GM18861 (cell line): ENCODE data around the gene RNMT.
"Not testable (repeated sequence)": the region's sequence is repeated elsewhere in the genome, so short reads cannot be mapped to it uniquely, and the experiment has no call there.

Source experiments
- ATAC-seq: cut with Tn5 transposase; IDR thresholded peaks from one replicate; pipeline ENCODE4 v1.9.1; 2021; ENCODE audit not compliant: unreplicated experiment

Gene RNMT

DNA sequence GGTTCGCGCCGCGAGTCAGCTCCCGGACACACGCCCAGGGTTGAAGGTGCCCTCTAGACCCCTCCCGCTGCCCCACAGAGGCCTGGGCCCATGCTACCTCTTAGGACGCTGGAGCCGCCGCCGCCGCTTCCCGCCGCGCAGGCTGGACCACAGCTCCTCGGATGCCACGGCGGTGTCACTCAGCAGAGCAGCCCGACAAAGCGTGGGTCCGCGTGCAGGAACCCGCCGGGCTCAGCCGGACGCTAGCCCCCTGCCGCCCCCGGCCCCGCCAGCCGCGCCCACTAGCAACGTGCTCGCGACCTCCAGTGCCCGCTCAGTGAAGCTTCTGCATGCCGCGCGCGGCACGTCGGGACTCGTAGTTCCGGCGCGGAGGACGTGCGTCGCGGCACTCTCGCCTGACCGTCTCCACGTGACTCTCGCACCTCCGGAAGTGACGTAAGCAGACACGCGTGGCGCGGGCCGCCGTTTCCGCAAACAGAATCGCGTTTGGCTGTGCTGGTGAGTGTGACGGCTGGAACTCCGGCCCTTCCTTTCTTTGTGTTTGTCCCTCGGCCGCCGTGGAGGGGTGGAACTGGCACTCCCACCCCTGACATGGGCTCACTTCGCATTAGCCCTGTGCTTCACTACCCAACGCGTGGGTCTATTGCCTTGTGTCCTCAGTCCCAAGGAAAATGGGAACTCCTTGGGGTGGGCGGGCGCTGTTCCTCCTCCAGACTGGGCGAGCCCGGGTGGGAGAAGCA lies at the start of gene RNMT, which contains the start of gene FAM210A:
Gene RNMT (plus strand): TSS at position 442 of the 740 bp plus-strand sequence. CDS start 4,845 bp downstream, outside the sequence.
Gene FAM210A (minus strand): TSS at position 327 of the 740 bp plus-strand sequence. CDS start 44,481 bp downstream, outside the sequence.
- peak; percentile 92 for ATAC-seq

DNA sequence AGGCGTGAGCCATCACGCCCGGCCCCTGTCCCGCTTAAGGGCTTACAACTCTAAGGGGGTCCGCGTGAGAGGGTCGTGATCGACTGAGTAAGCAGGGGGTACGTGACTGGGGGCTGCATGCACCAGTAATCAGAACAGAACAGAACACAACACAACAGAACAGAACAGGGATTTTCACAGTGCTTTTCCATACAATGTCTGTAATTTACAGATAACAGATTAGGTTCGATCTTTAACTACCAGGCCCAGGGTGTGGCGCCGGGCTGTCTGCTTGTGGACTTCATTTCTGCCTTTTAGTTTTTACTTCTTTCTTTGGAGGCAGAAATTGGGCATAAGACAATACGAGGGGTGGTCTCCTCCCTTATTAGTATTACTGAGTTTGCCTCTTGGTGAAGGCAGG lies 49.1 kb upstream of the RNMT start:
- ATAC-seq = not testable (repeated sequence)

DNA sequence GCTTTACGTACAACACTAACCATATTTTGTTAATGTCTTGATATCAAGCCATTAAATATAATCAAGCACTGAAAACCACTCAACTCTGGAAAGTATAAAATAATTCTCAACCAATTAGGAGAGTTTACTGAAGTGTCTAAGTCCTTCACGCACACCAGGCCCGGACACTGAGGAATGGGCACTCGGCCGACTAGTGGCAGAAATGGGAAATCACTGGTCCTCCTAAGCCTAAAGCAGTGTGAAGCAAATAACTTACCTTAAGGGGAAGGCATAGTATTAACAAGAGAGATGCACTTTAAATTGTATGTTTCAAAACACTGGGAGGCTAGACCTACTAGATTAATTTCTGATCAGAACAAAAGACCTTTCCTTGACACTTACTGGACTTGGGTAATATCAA lies 45.9 kb upstream of the RNMT start:
- ATAC-seq = peak; percentile 57

DNA sequence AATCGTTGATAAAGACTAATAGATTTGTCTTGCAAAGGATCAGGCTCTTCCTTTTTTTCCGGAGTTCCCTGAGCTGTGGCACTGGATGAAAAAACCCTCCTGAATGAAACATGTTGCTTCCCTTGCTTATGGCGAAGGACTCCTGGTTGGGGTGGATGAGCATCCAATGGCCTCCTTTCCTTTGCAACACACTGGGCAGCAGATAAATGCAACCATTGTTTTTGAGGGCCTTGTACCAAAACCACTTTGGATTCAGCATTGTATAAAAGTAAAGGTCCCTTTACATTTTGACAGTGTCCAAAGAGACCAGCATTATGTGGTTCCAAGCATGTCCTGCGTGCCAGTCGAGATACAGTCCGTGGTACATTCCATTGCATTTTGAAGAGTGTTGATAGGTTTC lies 44.8 kb upstream of the RNMT start:
- ATAC-seq = no peak

DNA sequence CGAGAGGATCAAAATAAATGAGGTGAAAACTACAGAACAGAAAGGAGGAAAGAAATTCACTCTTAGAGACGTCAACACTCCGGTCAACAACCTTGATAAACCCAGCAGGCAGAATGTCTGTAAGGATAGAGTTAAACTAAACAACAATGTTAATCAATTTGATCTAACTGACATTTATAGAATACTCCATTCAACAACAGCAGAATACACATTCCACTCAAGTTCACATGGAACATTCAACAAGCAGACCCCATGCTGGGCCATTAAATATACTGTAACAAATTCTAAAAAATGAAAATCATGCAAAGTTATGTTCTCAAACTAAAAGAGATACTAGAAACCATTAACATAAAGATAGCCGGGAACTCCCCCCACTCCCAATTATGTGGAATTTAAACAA lies 41.9 kb upstream of the RNMT start:
- no peak for ATAC-seq

DNA sequence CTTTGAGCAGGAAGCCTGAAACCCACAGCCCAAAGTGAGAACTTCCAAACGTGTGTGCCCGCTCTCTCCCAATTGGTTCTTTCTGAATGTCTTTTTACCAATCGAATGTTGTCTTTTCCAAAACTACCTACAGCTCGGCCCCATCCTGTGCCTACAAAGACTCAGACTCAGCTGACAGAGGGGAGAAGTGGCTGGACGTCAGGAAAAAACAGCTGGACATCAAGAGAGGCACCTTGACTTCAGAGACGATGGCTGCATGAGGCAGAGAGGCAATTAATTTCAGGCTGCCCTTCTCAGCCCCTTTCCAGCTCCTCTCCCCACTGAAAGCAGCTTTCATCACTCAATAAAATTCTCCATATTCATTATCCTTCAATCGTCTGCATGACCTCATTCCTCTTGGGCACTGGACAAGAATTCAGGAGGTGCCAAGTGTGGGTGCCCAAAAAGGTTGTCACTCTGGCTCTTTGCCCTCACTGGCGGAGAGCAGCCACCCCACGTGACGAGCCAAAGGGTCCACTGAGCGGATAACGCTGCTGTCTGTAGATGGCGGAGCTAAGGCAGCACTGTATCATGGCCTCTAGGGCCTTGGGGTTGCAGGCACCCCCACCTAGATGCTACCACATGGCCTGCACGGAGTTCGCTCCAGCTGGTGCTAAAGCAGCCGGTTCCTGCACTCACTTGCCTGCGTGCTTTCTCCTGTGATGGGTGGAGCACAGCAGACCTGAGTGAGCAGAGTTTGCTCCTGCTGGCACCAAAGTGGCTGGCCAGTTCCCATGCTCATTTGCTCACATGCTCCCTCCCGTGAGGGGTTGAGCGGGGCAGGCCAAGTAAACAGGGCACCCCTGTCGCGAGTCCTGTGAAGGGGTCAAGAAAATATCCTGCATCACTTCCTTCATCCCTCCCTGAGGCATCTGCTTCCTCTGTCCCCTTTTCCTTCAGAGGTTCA lies 38.0 kb upstream of the RNMT start:
- ATAC-seq = no peak

DNA sequence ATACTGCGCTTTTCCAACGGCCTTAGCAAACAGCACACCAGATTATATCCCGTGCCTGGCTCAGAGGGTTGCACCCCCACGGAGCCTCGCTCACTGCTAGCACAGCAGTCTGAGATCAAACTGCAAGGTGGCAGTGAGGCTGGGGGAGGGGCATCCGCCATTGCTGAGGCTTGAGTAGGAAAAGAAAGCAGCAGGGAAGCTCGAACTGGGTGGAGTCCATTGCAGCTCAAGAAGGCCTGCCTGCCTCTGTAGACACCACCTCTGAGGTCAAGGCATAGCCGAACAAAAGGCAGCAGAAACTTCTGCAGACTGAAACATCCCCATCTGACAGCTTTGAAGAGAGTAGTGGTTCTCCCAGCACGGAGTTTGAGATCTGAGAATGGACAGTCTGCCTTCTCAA lies 36.4 kb upstream of the RNMT start:
- not testable (repeated sequence) for ATAC-seq

DNA sequence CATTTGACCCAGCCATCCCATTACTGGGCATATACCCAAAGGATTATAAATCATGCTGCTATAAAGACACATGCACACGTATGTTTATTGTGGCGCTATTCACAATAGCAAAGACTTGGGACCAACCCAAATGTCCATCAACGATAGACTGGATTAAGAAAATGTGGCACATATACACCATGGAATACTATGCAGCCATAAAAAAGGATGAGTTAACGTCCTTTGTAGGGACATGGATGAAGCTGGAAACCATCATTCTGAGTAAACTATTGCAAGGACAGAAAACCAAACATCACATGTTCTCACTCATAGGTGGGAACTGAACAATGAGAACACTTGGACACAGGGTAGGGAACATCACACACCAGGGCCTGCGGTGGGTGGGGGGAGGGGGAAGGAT lies 31.1 kb upstream of the RNMT start:
- ATAC-seq = not testable (repeated sequence)

DNA sequence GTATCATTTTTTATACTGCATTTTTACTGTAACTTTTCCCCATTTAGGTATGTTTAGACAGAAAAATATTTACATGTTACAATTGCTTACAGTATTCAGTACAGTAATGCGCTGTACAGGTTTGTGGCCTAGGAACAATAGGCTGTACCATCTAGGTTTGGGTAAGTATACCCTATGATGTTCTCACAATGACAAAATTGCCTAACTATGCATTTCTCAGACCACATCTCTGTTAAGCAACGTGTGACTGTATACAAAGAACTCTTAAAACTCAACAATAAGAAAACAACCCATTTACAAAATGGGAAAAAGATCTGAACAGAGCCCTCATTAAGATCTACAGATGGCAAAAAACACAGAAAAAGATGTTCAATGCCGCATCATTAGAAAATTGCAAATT lies 29.5 kb upstream of the RNMT start:
- ATAC-seq = no peak

DNA sequence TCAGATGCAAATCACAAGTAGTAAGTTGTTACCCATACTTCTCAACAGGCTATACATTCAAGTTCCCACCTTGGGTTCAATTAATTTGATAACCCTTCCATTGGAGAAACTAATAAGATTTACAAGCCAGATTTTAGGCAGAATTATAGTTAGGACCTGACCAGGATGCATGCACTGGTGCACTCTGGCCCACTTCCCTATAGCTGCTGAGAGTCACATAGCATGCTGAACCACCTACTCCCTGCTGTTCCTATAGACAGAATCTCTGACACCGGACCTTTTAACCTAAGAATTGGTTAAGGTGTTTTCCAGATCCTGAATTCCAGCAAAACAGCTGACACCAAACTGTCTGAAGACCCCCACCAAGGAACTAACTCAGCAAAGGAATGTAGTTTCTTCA lies 26.3 kb upstream of the RNMT start:
- ATAC-seq = no peak

DNA sequence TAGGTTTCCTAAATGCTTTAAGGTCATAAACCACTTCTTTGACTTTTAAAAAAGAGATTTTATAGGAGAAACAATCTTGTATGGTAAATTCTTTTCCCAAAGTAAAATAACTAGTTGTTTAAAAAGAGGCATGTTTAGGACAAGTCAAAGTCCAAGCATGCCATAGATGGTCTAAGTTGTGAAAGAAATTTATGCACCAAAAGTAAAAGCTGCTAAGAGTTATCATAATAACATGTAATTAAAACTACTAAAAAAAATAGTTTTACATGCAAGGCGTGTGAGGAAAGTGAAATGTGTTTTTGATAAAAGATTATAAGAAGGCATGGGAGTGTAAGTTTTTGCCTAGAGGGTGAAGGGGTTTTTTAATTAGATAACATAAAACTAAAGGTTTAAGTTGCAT lies 22.6 kb upstream of the RNMT start:
- no peak for ATAC-seq

DNA sequence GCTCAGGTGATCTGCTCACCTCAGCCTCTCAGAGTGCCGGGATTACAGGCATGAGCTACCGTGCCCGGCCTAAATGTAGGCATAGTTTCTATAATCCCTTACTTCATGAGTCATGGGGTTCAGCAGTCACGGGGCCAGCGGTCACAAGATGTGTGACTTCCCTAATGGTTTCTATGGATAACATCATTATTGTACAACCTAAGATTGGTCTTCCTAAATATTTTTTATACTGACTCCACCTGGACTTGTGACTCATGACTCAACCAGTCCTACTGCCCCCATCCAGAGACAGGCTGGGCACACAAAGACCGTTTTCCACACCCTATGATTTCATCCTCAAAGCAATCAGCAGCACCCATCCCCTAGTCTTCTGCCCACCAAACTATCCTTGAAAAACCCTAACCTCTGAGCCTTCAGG lies 16.1 kb upstream of the RNMT start:
- ATAC-seq = no peak

DNA sequence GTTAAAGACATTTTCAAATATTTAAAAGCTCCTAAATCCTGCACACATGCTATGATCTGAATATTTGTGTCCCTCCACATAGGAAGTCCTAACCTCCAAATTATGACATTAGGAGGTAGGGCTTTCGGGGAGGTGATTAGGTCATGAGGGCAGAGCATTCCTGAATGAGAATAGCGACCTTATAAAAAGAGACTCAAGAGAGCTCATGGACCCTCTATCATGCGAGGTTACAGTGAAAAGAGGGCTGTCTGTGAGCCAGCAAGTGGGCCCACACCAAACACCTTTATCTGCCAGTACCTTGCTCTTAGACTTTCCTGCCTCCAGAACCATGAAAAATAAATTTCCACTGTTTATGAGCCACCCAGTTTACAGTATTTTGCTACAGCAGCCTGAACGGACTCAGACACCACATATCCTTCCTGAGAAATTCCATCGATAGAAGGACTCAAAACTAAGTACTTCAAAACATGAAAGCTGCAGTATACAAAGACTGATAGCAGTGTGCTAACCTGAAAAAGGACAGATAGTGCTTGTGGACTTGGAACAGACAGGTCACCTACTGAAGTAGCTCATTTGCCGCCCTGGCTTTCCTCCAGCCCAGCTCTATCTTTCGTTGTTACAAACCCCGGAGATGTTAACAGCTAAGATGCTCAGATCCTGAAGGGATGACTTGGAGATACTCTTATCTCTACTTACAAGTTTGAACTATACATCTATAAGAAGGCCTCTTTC lies 13.9 kb upstream of the RNMT start:
- ATAC-seq = no peak

DNA sequence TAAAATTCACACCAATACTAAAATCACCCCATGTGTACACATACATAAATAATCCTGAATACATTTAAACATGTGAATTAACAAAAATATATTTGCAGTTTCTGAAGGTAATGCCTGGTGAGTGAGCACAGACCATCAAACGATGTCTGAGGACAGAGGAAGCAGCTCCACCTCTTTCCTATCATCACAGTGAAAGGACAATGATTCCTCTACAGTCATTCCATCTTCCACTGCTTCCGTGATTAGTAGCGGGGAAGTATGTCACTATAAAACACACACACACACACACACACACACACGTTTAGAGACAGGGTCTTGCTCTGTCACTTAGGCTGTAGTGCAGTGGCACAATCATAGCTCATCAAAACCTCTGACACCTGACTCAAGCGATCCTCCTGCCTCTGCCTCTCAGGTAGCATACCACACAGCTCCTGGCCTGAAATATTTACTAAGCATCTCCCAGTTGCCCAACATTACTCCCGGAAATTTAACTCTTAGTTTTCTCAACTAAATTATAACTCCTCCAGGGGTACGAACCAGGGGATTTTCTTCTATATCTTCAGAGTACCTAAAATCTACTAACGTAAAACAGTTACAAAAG lies 12.9 kb upstream of the RNMT start:
- ATAC-seq = no peak

DNA sequence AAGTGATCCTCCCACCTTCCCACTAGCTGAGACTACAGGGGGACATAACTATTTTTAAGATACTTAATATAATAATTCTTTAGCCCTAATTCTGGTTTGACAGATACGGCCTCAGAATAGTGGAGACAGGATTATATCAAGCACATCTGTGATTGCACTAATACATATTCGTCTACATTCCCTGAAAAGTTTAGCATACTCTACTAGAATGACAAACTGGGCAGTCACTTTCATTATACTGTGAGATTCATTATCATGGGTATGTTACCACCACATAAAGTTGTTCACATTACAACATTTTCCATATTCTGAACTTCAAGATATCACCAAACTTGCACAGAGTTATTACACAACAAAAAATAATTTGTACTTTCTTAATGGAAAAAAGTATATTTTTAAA lies 11.1 kb upstream of the RNMT start:
- ATAC-seq = no peak

DNA sequence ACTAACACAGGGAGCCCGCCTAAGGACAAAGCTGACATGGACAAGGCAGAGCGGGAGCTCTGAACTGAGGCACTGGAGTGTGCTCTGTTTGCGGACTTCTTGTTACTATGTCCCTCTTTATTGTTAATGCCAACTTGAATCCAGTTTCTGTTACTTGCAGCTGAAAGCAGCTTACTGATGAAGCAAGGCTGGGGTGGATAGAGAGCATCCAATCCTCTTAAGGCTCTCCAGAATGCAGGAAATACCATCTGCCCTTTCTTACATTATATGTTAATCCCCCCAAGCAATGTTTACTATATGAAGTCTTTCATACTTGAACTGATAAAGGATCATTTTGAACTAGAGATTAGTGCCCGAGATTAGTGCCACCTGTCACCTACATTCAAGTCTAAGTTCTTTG lies 9.6 kb upstream of the RNMT start:
- ATAC-seq = no peak

DNA sequence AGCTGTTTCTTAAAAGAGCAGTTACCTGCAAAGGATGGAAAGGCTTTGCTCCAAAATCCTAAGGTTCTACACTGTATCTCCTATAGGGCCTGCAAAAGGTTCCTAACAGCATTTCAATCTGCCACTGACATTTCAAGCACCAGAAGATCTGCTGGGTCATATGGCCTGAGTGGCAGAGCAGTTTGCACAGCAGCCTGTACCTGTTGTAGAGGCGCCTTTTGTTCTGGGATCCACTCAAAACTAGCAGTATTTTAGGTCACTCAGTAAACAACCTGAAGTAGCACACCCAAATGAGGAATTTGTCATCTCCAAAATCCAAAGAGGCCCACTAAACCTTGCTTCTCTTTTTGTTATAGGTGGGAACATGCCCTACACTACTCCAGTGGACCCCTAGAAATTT lies 6.3 kb upstream of the RNMT start:
- no peak for ATAC-seq

DNA sequence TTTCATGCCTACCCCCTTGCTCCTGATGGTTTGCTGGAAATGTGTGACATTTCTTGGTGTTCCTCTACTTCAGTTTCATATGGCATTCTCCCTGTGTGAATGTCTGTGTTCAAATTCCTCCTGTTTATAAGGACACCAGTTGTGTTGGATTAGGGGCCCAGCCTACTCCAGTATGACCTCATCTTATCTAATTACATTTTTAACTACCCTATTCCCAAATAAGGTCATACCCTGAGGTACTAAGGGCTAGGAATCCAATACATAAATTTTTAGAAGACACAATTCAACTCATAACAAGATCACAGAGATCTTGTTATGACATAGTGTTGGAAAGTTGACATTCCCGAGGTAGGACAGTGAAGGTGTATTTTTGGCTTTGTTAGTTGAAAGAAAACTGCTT lies 5.6 kb upstream of the RNMT start:
- no peak for ATAC-seq

DNA sequence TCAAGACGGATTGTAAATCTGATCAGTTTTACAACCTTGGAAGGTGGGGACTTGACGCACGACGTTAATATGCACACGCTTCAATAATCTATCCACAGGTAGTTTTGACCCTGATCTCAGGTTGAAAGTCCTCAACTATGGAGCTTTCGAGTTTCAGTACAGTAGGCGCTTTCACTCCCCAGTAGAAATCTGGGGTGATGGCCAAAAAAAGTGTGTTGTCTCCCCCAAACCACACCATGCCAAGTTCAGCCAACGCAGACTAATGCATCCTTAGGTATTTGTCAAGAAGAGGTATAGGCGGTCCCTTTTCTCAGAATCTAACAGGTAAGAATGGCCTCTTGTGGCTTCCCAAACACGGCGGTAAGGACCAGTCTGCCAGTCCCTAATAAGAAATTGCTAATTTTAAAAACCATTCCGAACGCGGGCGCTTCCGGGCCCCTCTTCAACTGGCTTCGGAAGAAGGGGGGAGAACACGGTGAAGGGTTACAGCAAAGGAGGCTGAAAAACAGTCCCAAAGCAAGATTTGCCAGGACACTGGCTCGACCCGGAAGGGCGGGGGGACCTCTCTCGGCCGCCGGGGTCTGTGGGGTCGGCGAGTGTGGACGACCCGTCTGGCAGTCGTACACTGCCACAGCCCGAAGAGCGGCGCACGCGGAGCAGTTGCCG lies 774 bp upstream of the RNMT start:
- ATAC-seq = no peak

DNA sequence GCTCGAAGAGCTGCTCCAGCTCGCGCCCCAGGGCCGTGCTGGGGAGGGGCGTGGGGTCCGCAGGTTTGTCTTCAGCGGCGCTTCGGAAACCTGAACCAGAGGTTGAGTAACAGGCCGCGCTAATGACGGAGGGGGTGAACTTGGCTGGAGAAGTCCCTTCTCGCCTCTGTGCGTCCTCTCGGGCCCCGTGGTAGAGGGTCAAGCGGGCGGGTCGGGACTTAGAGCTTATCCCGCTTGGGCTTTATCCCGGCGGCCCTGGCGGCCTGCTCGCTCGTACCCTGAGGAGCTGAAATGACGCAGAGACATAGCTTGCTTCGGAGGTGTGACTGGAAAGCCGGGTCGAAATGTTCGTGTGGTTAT lies 479 bp downstream of the RNMT start:
- ATAC-seq = peak; percentile 22
